Measurements from ENCODE around the gene SWI5.
A peak's percentile ranks its signal among the peaks of the same experiment; 100 is the strongest.

SWI5 gene

GRCh38 chr9:128252317-128253139, 23.5 kb upstream of the SWI5 start:
- no peak overlapping the region for H3K18ac ChIP-seq (ENCODE audit: low read depth in 1 of 2, low read length in 2 of 2)
- H3K27ac ChIP-seq (ENCODE audit: low read length, poor library complexity, severe bottlenecking): no peak overlapping the region
- H3K4me3 ChIP-seq (ENCODE audit: insufficient read depth in 1 of 2, low read depth in 1 of 2, low read length in 2 of 2): no peak overlapping the region
- no peak overlapping the region for H2AFZ ChIP-seq (ENCODE audit: low read depth, low read length)
- no peak overlapping the region for H3K4ac ChIP-seq (ENCODE audit: low read depth in 1 of 2, low read length in 2 of 2)
- H3K4me1 ChIP-seq (ENCODE audit: control insufficient read depth, insufficient read depth, low read depth, low read length): peaks cover 26% of the 10 kb centered on the region
- H2BK12ac ChIP-seq (ENCODE audit: low read length in 2 of 2): no peak overlapping the region
- H3K9me3 ChIP-seq (ENCODE audit: control insufficient read depth, low read length): no peaks in the 10 kb centered on the region
- no peak overlapping the region for H3K4me2 ChIP-seq (ENCODE audit: low read length, poor library complexity, severe bottlenecking)
- no peaks in the 10 kb centered on the region for H3K27me3 ChIP-seq (ENCODE audit: control insufficient read depth in 1 of 2, insufficient read depth in 1 of 2, low read length in 2 of 2)
- no peaks in the 10 kb centered on the region for H3K79me1 ChIP-seq (replicated peaks; ENCODE audit: low read length, poor library complexity, severe bottlenecking)
- no peak overlapping the region for H2BK5ac ChIP-seq (ENCODE audit: low read depth, low read length, poor library complexity, severe bottlenecking)
- H3K9ac ChIP-seq (ENCODE audit: low read length): no peak overlapping the region
- H3K23ac ChIP-seq (ENCODE audit: low read length in 2 of 2): no peak overlapping the region
- H2AK5ac ChIP-seq (ENCODE audit: low read length, severe bottlenecking): no peak overlapping the region
- no peak for DNase-seq
- H3K36me3 ChIP-seq (ENCODE audit: control insufficient read depth in 1 of 2, insufficient read depth in 2 of 2, low read depth in 1 of 2, low read length in 2 of 2): peaks cover 55 to 72% of the 10 kb centered on the region in 2 experiments
- no peak overlapping the region for H4K91ac ChIP-seq (ENCODE audit: low read length)
- 94% methylated on average over 25 of the region's 25 CpGs for WGBS
- no peak overlapping the region for H2BK15ac ChIP-seq (ENCODE audit: low read depth, poor library complexity, severe bottlenecking)
- H2BK120ac ChIP-seq (ENCODE audit: low read depth, low read length): no peak overlapping the region
- H4K8ac ChIP-seq (ENCODE audit: low read length): no peak overlapping the region
- H3K14ac ChIP-seq (ENCODE audit: low read length in 2 of 2): no peak overlapping the region

GRCh38 chr9:128253140-128253990, 22.7 kb upstream of the SWI5 start:
- Histone ChIP-seq H2BK5ac (ENCODE audit: low read depth, low read length, poor library complexity, severe bottlenecking) (no peak overlapping the region), H2BK15ac (ENCODE audit: low read depth, poor library complexity, severe bottlenecking) (no peak overlapping the region), H3K23ac (ENCODE audit: low read length in 2 of 2) (no peak overlapping the region), H3K4me1 (ENCODE audit: control insufficient read depth, insufficient read depth, low read depth, low read length) (peaks cover 28% of the 10 kb centered on the region), H3K4me2 (ENCODE audit: low read length, poor library complexity, severe bottlenecking) (no peak overlapping the region), H2BK12ac (ENCODE audit: low read length in 2 of 2) (peak overlapping the region in 1 of 2 experiments; percentile 4), H3K4me3 (ENCODE audit: insufficient read depth in 1 of 2, low read depth in 1 of 2, low read length in 2 of 2) (no peak overlapping the region), H3K4ac (ENCODE audit: low read depth in 1 of 2, low read length in 2 of 2) (no peak overlapping the region), H4K91ac (ENCODE audit: low read length) (no peak overlapping the region), H3K36me3 (ENCODE audit: control insufficient read depth in 1 of 2, insufficient read depth in 2 of 2, low read depth in 1 of 2, low read length in 2 of 2) (peaks cover 58 to 75% of the 10 kb centered on the region in 2 experiments), H4K8ac (ENCODE audit: low read length) (no peak overlapping the region), H3K9ac (ENCODE audit: low read length) (no peak overlapping the region), H3K14ac (ENCODE audit: low read length in 2 of 2) (no peak overlapping the region), H2AK5ac (ENCODE audit: low read length, severe bottlenecking) (no peak overlapping the region), H3K18ac (ENCODE audit: low read depth in 1 of 2, low read length in 2 of 2) (no peak overlapping the region), H3K27me3 (ENCODE audit: control insufficient read depth in 1 of 2, insufficient read depth in 1 of 2, low read length in 2 of 2) (no peaks in the 10 kb centered on the region), H2AFZ (ENCODE audit: low read depth, low read length) (no peak overlapping the region), H3K27ac (ENCODE audit: low read length, poor library complexity, severe bottlenecking) (no peak overlapping the region), H3K79me1 (replicated peaks; ENCODE audit: low read length, poor library complexity, severe bottlenecking) (no peaks in the 10 kb centered on the region), H2BK120ac (ENCODE audit: low read depth, low read length) (no peak overlapping the region), H3K9me3 (ENCODE audit: control insufficient read depth, low read length) (no peaks in the 10 kb centered on the region)
- DNase-seq: no peak
- 89% methylated on average over 31 of the region's 31 CpGs for WGBS

- no peak overlapping the region for H2BK12ac ChIP-seq (ENCODE audit: low read length in 2 of 2)
- no peak overlapping the region for H3K4me3 ChIP-seq (ENCODE audit: insufficient read depth in 1 of 2, low read depth in 1 of 2, low read length in 2 of 2)
- no peak for DNase-seq
- H4K8ac ChIP-seq (ENCODE audit: low read length): no peak overlapping the region
- no peak overlapping the region for H3K9ac ChIP-seq (ENCODE audit: low read length)
- no peak overlapping the region for H2AK5ac ChIP-seq (ENCODE audit: low read length, severe bottlenecking)
- H3K18ac ChIP-seq (ENCODE audit: low read depth in 1 of 2, low read length in 2 of 2): no peak overlapping the region
- no peaks in the 10 kb centered on the region for H3K9me3 ChIP-seq (ENCODE audit: control insufficient read depth, low read length)
- H3K4me2 ChIP-seq (ENCODE audit: low read length, poor library complexity, severe bottlenecking): no peak overlapping the region
- H3K4me1 ChIP-seq (ENCODE audit: control insufficient read depth, insufficient read depth, low read depth, low read length): peaks cover 28% of the 10 kb centered on the region
- 90% methylated on average over 6 of the region's 7 CpGs for WGBS
- H3K27ac ChIP-seq (ENCODE audit: low read length, poor library complexity, severe bottlenecking): no peak overlapping the region
- H3K36me3 ChIP-seq (ENCODE audit: control insufficient read depth in 1 of 2, insufficient read depth in 2 of 2, low read depth in 1 of 2, low read length in 2 of 2): peaks cover 60 to 77% of the 10 kb centered on the region in 2 experiments
- H4K91ac ChIP-seq (ENCODE audit: low read length): no peak overlapping the region
- H3K27me3 ChIP-seq (ENCODE audit: control insufficient read depth in 1 of 2, insufficient read depth in 1 of 2, low read length in 2 of 2): no peaks in the 10 kb centered on the region
- H2BK15ac ChIP-seq (ENCODE audit: low read depth, poor library complexity, severe bottlenecking): no peak overlapping the region
- no peak overlapping the region for H2BK5ac ChIP-seq (ENCODE audit: low read depth, low read length, poor library complexity, severe bottlenecking)
- H3K4ac ChIP-seq (ENCODE audit: low read depth in 1 of 2, low read length in 2 of 2): no peak overlapping the region
- H2BK120ac ChIP-seq (ENCODE audit: low read depth, low read length): no peak overlapping the region
- H3K79me1 ChIP-seq (replicated peaks; ENCODE audit: low read length, poor library complexity, severe bottlenecking): peaks cover 2% of the 10 kb centered on the region
- no peak overlapping the region for H3K23ac ChIP-seq (ENCODE audit: low read length in 2 of 2)
- no peak overlapping the region for H2AFZ ChIP-seq (ENCODE audit: low read depth, low read length)
- H3K14ac ChIP-seq (ENCODE audit: low read length in 2 of 2): no peak overlapping the region
These were observed 22.1 kb upstream of the SWI5 start for GRCh38 chr9:128253991-128254346.

- Histone ChIP-seq H3K18ac (ENCODE audit: low read depth in 1 of 2, low read length in 2 of 2) (no peak overlapping the region), H2BK5ac (ENCODE audit: low read depth, low read length, poor library complexity, severe bottlenecking) (no peak overlapping the region), H3K9ac (ENCODE audit: low read length) (no peak overlapping the region), H3K27me3 (ENCODE audit: control insufficient read depth in 1 of 2, insufficient read depth in 1 of 2, low read length in 2 of 2) (no peaks in the 10 kb centered on the region), H2BK15ac (ENCODE audit: low read depth, poor library complexity, severe bottlenecking) (no peak overlapping the region), H3K36me3 (ENCODE audit: control insufficient read depth in 1 of 2, insufficient read depth in 2 of 2, low read depth in 1 of 2, low read length in 2 of 2) (peaks cover 64 to 81% of the 10 kb centered on the region in 2 experiments), H3K23ac (ENCODE audit: low read length in 2 of 2) (no peak overlapping the region), H2AK5ac (ENCODE audit: low read length, severe bottlenecking) (no peak overlapping the region), H3K9me3 (ENCODE audit: control insufficient read depth, low read length) (no peaks in the 10 kb centered on the region), H3K79me1 (replicated peaks; ENCODE audit: low read length, poor library complexity, severe bottlenecking) (peaks cover 2% of the 10 kb centered on the region), H2AFZ (ENCODE audit: low read depth, low read length) (no peak overlapping the region), H2BK12ac (ENCODE audit: low read length in 2 of 2) (no peak overlapping the region), H3K4me1 (ENCODE audit: control insufficient read depth, insufficient read depth, low read depth, low read length) (peaks cover 28% of the 10 kb centered on the region), H3K4me2 (ENCODE audit: low read length, poor library complexity, severe bottlenecking) (no peak overlapping the region), H3K14ac (ENCODE audit: low read length in 2 of 2) (no peak overlapping the region), H4K91ac (ENCODE audit: low read length) (no peak overlapping the region), H3K27ac (ENCODE audit: low read length, poor library complexity, severe bottlenecking) (no peak overlapping the region), H3K4me3 (ENCODE audit: insufficient read depth in 1 of 2, low read depth in 1 of 2, low read length in 2 of 2) (no peak overlapping the region), H3K4ac (ENCODE audit: low read depth in 1 of 2, low read length in 2 of 2) (no peak overlapping the region), H2BK120ac (ENCODE audit: low read depth, low read length) (no peak overlapping the region), H4K8ac (ENCODE audit: low read length) (no peak overlapping the region)
- 96% methylated on average over 13 of the region's 20 CpGs for WGBS
- DNase-seq: no peak
These were observed 21.7 kb upstream of the SWI5 start for GRCh38 chr9:128254362-128254761.
